Sigmoid colon (tissue), 7 donors: Measurements from ENCODE around the gene GPC6. TPM values are rescaled to one million over a fixed set of nuclear protein-coding genes. Genes with fewer than 3 reads are reported as not detected.

Experiments used
- DNase-seq: peaks from one replicate; pipeline ENCODE4 v3.0.0-alpha.2; 2019
- H3K27ac ChIP-seq, 4 donors: fragments of 200-600 bp; sonication (generic); one replicate each; pipeline ENCODE4 v1.5.1; 2016 to 2019; ENCODE audit warnings: mild to moderate bottlenecking in 1 of 4
- H3K27me3 ChIP-seq, 3 donors: fragments of 200-600 bp; sonication (generic); one replicate each; pipeline ENCODE4 v1.5.1; 2019; ENCODE audit warnings: mild to moderate bottlenecking in 1 of 3
- H3K36me3 ChIP-seq, 4 donors: fragments of 200-600 bp; sonication (generic); one replicate each; pipeline ENCODE4 v1.5.1; 2016 to 2019
- H3K4me1 ChIP-seq, 4 donors: fragments of 200-600 bp; sonication (generic); one replicate each; pipeline ENCODE4 v1.5.1; 2017 to 2019
- H3K4me3 ChIP-seq, 4 donors: fragments of 200-600 bp; sonication (generic); one replicate each; pipeline ENCODE4 v1.5.1; 2017 to 2019; ENCODE audit warnings: mild to moderate bottlenecking in 2 of 4, moderate library complexity in 1 of 4
- H3K9me3 ChIP-seq, 4 donors: fragments of 200-600 bp in 3 of 4; sonication (generic) in 3 of 4; one replicate each; pipeline versions ENCODE4 v1.5.1 to v1.6.1; 2013 to 2019
- CTCF ChIP-seq, 4 experiments: fragments of 450-650 bp in 3 of 4; fragments of 200-600 bp in 1 of 4; IDR thresholded peaks; one replicate each; pipeline ENCODE4 v1.5.1; 2016 to 2019; ENCODE audit warnings: antibody characterized with exemption in 4 of 4, mild to moderate bottlenecking in 3 of 4, moderate library complexity in 2 of 4
- EP300 ChIP-seq, 4 donors: sonication (generic); formaldehyde crosslinking; IDR thresholded peaks; one replicate each; pipeline ENCODE4 v1.6.1; 2017; ENCODE audit warnings: antibody characterized with exemption in 4 of 4
- POLR2A ChIP-seq, 2 donors: fragments of 450-650 bp; IDR thresholded peaks; one replicate each; pipeline ENCODE4 v1.6.1; 2016; ENCODE audit warnings: antibody characterized with exemption in 2 of 2, mild to moderate bottlenecking in 2 of 2, moderate library complexity in 2 of 2
- POLR2AphosphoS5 ChIP-seq, 4 donors: sonication (generic); formaldehyde crosslinking; IDR thresholded peaks; one replicate each; pipeline ENCODE4 v1.6.1; 2017; ENCODE audit warnings: antibody characterized with exemption in 4 of 4
- WGBS, 2 donors: extraction: QIAGEN DNeasy Blood & Tissue Kit; methylation state at CpG; one replicate each; pipeline ENCODE4 v1.1.7; 2013; 5-methylcytosine and 5-hydroxymethylcytosine counted together
- intact Hi-C: fragments of 100-400 bp; cut with DNase I; formaldehyde crosslinking; loops from one replicate; pipeline ENCODE4 v1.15.1; 2023
- polyA plus RNA-seq, 3 donors: library from polyadenylated mRNA; stranded (reverse); fragments of 200-250 nt; gene quantifications; one replicate each; pipeline ENCODE4 v1.2.3, GENCODE V29; 2013
- total RNA-seq, 4 donors: library from RNA; depleted of rRNA; stranded (reverse); fragments of >200 nt; gene quantifications; one replicate each; pipeline ENCODE4 v1.1.0, GENCODE V29; 2016
- donor health status: healthy with polysubstance abuse.
- donor health status: Bipolar disorder and iron deficiency.
- donor health status: healthy.

GPC6 gene
- total and polyA plus RNA-seq, 7 donors = 0.23 to 27.5 (median 14.4) TPM

GRCh38 chr13:93496985-93497673, 270.5 kb downstream of the GPC6 start:
- H3K4me3 ChIP-seq = no peak overlapping the region
- no peak for DNase-seq
- intact Hi-C loops = no loop called here
- 68 to 79% methylated on average over 8 of the region's 8 CpGs for WGBS, 2 donors
- H3K9me3 ChIP-seq = no peaks in the 10 kb centered on the region
- TF ChIP-seq EP300 (IDR thresholded peaks at IDR 0.05) = no peak
- H3K4me1 ChIP-seq = no peaks in the 10 kb centered on the region
- no peaks in the 10 kb centered on the region for H3K36me3 ChIP-seq
- H3K27ac ChIP-seq = no peak overlapping the region
- H3K27me3 ChIP-seq = no peaks in the 10 kb centered on the region

GRCh38 chr13:93499991-93500390, 273.4 kb downstream of the GPC6 start:
- intact Hi-C loops = no loop called here
- DNase-seq = no peak
- WGBS, 2 donors = 43 to 50% methylated on average over 5 of the region's 5 CpGs
- Histone ChIP-seq H3K36me3 (no peaks in the 10 kb centered on the region), H3K4me1 (no peaks in the 10 kb centered on the region), H3K27me3 (no peaks in the 10 kb centered on the region), H3K9me3 (no peaks in the 10 kb centered on the region), H3K27ac (no peak overlapping the region), H3K4me3 (no peak overlapping the region)
- TF ChIP-seq EP300 (IDR thresholded peaks at IDR 0.05) (no peak), POLR2A (IDR thresholded peaks at IDR 0.05) (no peak), CTCF (IDR thresholded peaks at IDR 0.05) (no peak), POLR2AphosphoS5 (IDR thresholded peaks at IDR 0.05) (no peak)

- WGBS, 2 donors = 83 to 86% methylated on average over 1 of the region's 1 CpG
- intact Hi-C loops = no loop called here
- TF ChIP-seq POLR2AphosphoS5 (IDR thresholded peaks at IDR 0.05) (no peak), CTCF (IDR thresholded peaks at IDR 0.05) (no peak), EP300 (IDR thresholded peaks at IDR 0.05) (no peak), POLR2A (IDR thresholded peaks at IDR 0.05) (no peak)
Measured at GRCh38 chr13:93502071-93502470, 275.5 kb downstream of the GPC6 start.

GRCh38 chr13:93502987-93503615, 276.5 kb downstream of the GPC6 start:
- Histone ChIP-seq H3K27me3 (no peaks in the 10 kb centered on the region), H3K36me3 (no peaks in the 10 kb centered on the region), H3K4me3 (no peak overlapping the region), H3K4me1 (no peaks in the 10 kb centered on the region), H3K27ac (no peak overlapping the region), H3K9me3 (no peaks in the 10 kb centered on the region)
- intact Hi-C loops = no loop called here
- DNase-seq = no peak
- TF ChIP-seq POLR2AphosphoS5 (IDR thresholded peaks at IDR 0.05) (no peak), EP300 (IDR thresholded peaks at IDR 0.05) (no peak), CTCF (IDR thresholded peaks at IDR 0.05) (no peak), POLR2A (IDR thresholded peaks at IDR 0.05) (no peak)
- WGBS, 2 donors = 43 to 67% methylated on average over 1 of the region's 1 CpG

More at GRCh38 chr13:93502071-93502470, 275.5 kb downstream of the GPC6 start:
- Histone ChIP-seq H3K27me3 (no peaks in the 10 kb centered on the region), H3K4me1 (no peaks in the 10 kb centered on the region), H3K36me3 (no peaks in the 10 kb centered on the region), H3K27ac (no peak overlapping the region), H3K4me3 (no peak overlapping the region), H3K9me3 (no peaks in the 10 kb centered on the region)
- no peak for DNase-seq

- DNase-seq = no peak
- no peaks in the 10 kb centered on the region for H3K4me1 ChIP-seq
- WGBS, 2 donors = 59 to 67% methylated on average over 3 of the region's 3 CpGs
- no peaks in the 10 kb centered on the region for H3K9me3 ChIP-seq
- no peaks in the 10 kb centered on the region for H3K36me3 ChIP-seq
- H3K27ac ChIP-seq = no peak overlapping the region
- intact Hi-C loops = no loop called here
- TF ChIP-seq POLR2A (IDR thresholded peaks at IDR 0.05) = no peak
- no peak for TF ChIP-seq POLR2AphosphoS5 (IDR thresholded peaks at IDR 0.05)
- no peak for TF ChIP-seq CTCF (IDR thresholded peaks at IDR 0.05)
- no peak for TF ChIP-seq EP300 (IDR thresholded peaks at IDR 0.05)
- no peak overlapping the region for H3K4me3 ChIP-seq
- H3K27me3 ChIP-seq = no peaks in the 10 kb centered on the region
Measured at GRCh38 chr13:93505104-93505952, 278.7 kb downstream of the GPC6 start.
